SH-SY5Y (cell line): Measurements from ENCODE around the gene DLG2.

Source experiments
- GATA2 ChIP-seq: IDR thresholded peaks from 2 replicates; pipeline ENCODE4 v1.6.1; 2011; ENCODE audit warnings: mild to moderate bottlenecking, low read depth, low read length
- GATA3 ChIP-seq: IDR thresholded peaks from 2 replicates; pipeline ENCODE4 v1.6.1; 2011; ENCODE audit warnings: low read depth, mild to moderate bottlenecking, low read length, moderate library complexity

Gene DLG2

GRCh38 chr11:83782329-83782728 lies 1844.8 kb downstream of the DLG2 start:
- TF ChIP-seq GATA2, result no peak
- TF ChIP-seq GATA3, result no peak

- TF ChIP-seq GATA3 (no peak), GATA2 (no peak)
Observed at GRCh38 chr11:83779876-83780275, 1847.3 kb downstream of the DLG2 start.

- TF ChIP-seq GATA3 (no peak), GATA2 (no peak)
Observed at GRCh38 chr11:83778596-83778995, 1848.5 kb downstream of the DLG2 start.

- TF ChIP-seq GATA2 (no peak), GATA3 (no peak)
Observed at GRCh38 chr11:83773950-83774880, 1852.9 kb downstream of the DLG2 start.

GRCh38 chr11:83768489-83768888 lies 1858.7 kb downstream of the DLG2 start:
- TF ChIP-seq GATA2 (no peak), GATA3 (no peak)

GRCh38 chr11:83766932-83767331 lies 1860.2 kb downstream of the DLG2 start:
- no peak for TF ChIP-seq GATA3
- TF ChIP-seq GATA2, result no peak

- no peak for TF ChIP-seq GATA2
- no peak for TF ChIP-seq GATA3
Observed at GRCh38 chr11:83764643-83765042, 1862.5 kb downstream of the DLG2 start.

GRCh38 chr11:83760932-83761331 lies 1866.2 kb downstream of the DLG2 start:
- no peak for TF ChIP-seq GATA3
- TF ChIP-seq GATA2, result no peak

GRCh38 chr11:83759148-83759547 lies 1868.0 kb downstream of the DLG2 start:
- TF ChIP-seq GATA2, result no peak
- TF ChIP-seq GATA3, result no peak

GRCh38 chr11:83751041-83751440 lies 1876.1 kb downstream of the DLG2 start:
- no peak for TF ChIP-seq GATA3
- TF ChIP-seq GATA2, result no peak

- no peak for TF ChIP-seq GATA2
- TF ChIP-seq GATA3, result no peak
Observed at GRCh38 chr11:83746921-83747585, 1880.1 kb downstream of the DLG2 start.

GRCh38 chr11:83744620-83745192 lies 1882.4 kb downstream of the DLG2 start:
- TF ChIP-seq GATA3 (no peak), GATA2 (no peak)

- no peak for TF ChIP-seq GATA2
- no peak for TF ChIP-seq GATA3
Observed at GRCh38 chr11:83736684-83737083, 1890.5 kb downstream of the DLG2 start.

- TF ChIP-seq GATA3, result no peak
- TF ChIP-seq GATA2, result no peak
Observed at GRCh38 chr11:83734120-83734519, 1893.0 kb downstream of the DLG2 start.
